ENCODE results near the gene CRYBA2. TPM values are rescaled to one million over a fixed set of nuclear protein-coding genes. Genes with fewer than 3 reads are reported as not detected.
A peak's percentile ranks its signal among the peaks of the same experiment; 100 is the strongest.

Gene CRYBA2
- total RNA-seq, 1 experiment from 2014 or later, result 0.59 TPM

DNA sequence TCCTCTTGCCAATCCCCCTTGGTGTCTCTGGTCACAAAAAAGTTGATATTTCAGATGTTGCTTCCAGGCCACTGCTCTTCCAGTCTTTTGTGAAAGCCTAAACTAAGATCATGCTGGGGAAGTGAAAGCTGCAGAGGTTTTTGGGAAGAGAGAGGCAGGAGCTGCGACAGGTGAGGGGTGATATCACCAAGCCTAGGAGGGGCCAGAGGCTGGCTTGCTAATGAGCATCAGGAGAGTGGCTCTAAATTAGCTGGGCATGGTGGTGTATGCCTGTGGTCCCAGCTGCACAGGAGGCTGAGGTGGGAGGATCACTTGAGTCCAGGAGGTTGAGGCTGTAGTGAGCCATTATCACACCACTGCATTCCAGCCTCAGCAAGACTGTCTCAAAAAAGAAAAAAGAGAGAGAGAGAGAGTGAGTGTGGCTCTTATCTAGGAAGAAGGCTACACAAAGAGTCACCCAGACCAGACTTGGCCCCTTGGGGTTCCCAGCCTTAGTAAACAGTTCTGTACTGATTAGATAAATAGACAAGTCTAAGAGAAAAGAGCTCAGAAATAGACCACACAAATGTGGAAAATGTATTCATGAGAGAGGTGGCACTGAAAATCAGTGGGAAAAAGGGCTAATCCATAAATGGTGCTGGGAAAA, 48.3 kb downstream of the CRYBA2 start:
- no peak for TF ChIP-seq CTCF (IDR thresholded peaks at IDR 0.05; ENCODE audit: insufficient read depth in 1 of 2, low read depth in 1 of 2, low read length in 1 of 2, severe bottlenecking in 1 of 2, unreplicated experiment in 1 of 2)
- no TSS peak for BruUV-seq (replicated peaks)
- H3K27me3 Mint-ChIP-seq (ENCODE audit: insufficient read depth, unreplicated experiment), result peaks cover 13% of the 10 kb centered on the region

More for the DNA sequence above, 48.3 kb downstream of the CRYBA2 start:
- intact Hi-C loops (cut with micrococcal nuclease; ENCODE audit: unreplicated experiment), result no loop called here
- Mint-ChIP-seq H3K27ac (ENCODE audit: unreplicated experiment) (no peak overlapping the region), H3K4me1 (ENCODE audit: low read depth, unreplicated experiment) (no peaks in the 10 kb centered on the region), H3K9me3 (ENCODE audit: unreplicated experiment) (no peaks in the 10 kb centered on the region), H3K4me3 (ENCODE audit: unreplicated experiment) (no peak overlapping the region), H3K36me3 (ENCODE audit: insufficient read depth, unreplicated experiment) (no peaks in the 10 kb centered on the region)
- Histone ChIP-seq H3K9me3 (no peaks in the 10 kb centered on the region), H3K36me3 (ENCODE audit: control insufficient read depth, insufficient read depth, low read length) (no peaks in the 10 kb centered on the region), H3K27me3 (replicated peaks; ENCODE audit: control insufficient read depth, insufficient read depth, low read length) (no peaks in the 10 kb centered on the region), H3K4me3 (ENCODE audit: low read depth, low read length) (no peak overlapping the region), H3K4me1 (no peaks in the 10 kb centered on the region)
- DNase-seq, result no peak
- ChIA-PET POLR2A (no interaction called here), CTCF (interaction anchor here (1.0 to 1.3 kb wide), 2 partner anchors 9 to 35 kb away, joined by 3 to 5 read pairs; no protein-coding TSS in a partner anchor)

Small RNA genes within 50 kb of the gene (microRNA-seq; reads per million reads assigned to microRNA genes)
- 1,141 reads per million, percentile 88 among the genes with 10 or more reads in this experiment for gene MIR375

Other genes starting within 250 kb of the CRYBA2 start
- gene CYP27A1, start 211.3 kb downstream of the CRYBA2 start, total RNA-seq (2022), result 20.9 and 26.8 TPM in 2 replicates
- gene PRKAG3, start 161.6 kb downstream of the CRYBA2 start, total RNA-seq (2022), result not detected in 2 replicates
- gene WNT6, start 133.6 kb downstream of the CRYBA2 start, total RNA-seq (2022), result 18.3 and 20.3 TPM in 2 replicates
- 0.81 and 1.2 TPM in 2 replicates for gene WNT10A, start 112.6 kb downstream of the CRYBA2 start, total RNA-seq (2022)
- 0.18 and 0.21 TPM in 2 replicates for gene CDK5R2, start 33.8 kb downstream of the CRYBA2 start, total RNA-seq (2022)
- not detected in 2 replicates for gene FEV, start 8.2 kb downstream of the CRYBA2 start, total RNA-seq (2022)
- gene CFAP65, start 48.1 kb upstream of the CRYBA2 start, total RNA-seq (2022), result 0.34 and 0.77 TPM in 2 replicates
- 19.0 and 22.6 TPM in 2 replicates for gene IHH, start 67.5 kb upstream of the CRYBA2 start, total RNA-seq (2022)
- gene NHEJ1, start 167.4 kb upstream of the CRYBA2 start, total RNA-seq (2022), result 28.5 and 29.6 TPM in 2 replicates
- 6.5 and 7.1 TPM in 2 replicates for gene SLC23A3, start 176.6 kb upstream of the CRYBA2 start, total RNA-seq (2022)
- gene CNPPD1, start 183.5 kb upstream of the CRYBA2 start, total RNA-seq (2022), result 59.3 and 62.9 TPM in 2 replicates
- 59.5 and 62.0 TPM in 2 replicates for gene RETREG2, start 184.9 kb upstream of the CRYBA2 start, total RNA-seq (2022)
- 37.3 and 41.8 TPM in 2 replicates for gene ZFAND2B, start 213.4 kb upstream of the CRYBA2 start, total RNA-seq (2022)
- 66.0 and 68.6 TPM in 2 replicates for gene ABCB6, start 225.5 kb upstream of the CRYBA2 start, total RNA-seq (2022)
- 59.6 and 62.9 TPM in 2 replicates for gene ATG9A, start 236.2 kb upstream of the CRYBA2 start, total RNA-seq (2022)
- 50.7 and 51.5 TPM in 2 replicates for gene ANKZF1, start 236.4 kb upstream of the CRYBA2 start, total RNA-seq (2022)